HEK293T (cell line): ENCODE measurements around the gene LYRM2.

Source experiments
- CTCF ChIA-PET: fragments of 350-600 bp; formaldehyde crosslinking; extraction: SDS; loops from one replicate; lab custom pipeline; 2021; ENCODE audit warnings: antibody characterized with exemption, inconsistent platforms; lab: Yijun Ruan, JAX
- POLR2A ChIA-PET: fragments of 350-600 bp; formaldehyde crosslinking; extraction: SDS; loops from one replicate; lab custom pipeline; 2020; ENCODE audit warnings: antibody characterized with exemption, inconsistent platforms; lab: Yijun Ruan, JAX
- DNase-seq: peaks from one replicate; pipeline ENCODE4 v3.0.0; 2012; ENCODE audit warnings: mixed read lengths; ENCODE audit errors: extremely low spot score
- ARNT ChIP-seq: fragments of 450-650 bp; IDR thresholded peaks from 2 replicates; pipeline ENCODE4 v1.6.1; 2017; ENCODE audit warnings: mild to moderate bottlenecking
- BHLHE40 ChIP-seq: fragments of 450-650 bp; IDR thresholded peaks from 2 replicates; pipeline ENCODE4 v1.6.1; 2016; ENCODE audit warnings: mild to moderate bottlenecking, moderate library complexity, borderline replicate concordance
- CTBP1 ChIP-seq: fragments of 450-650 bp; IDR thresholded peaks from 2 replicates; pipeline ENCODE4 v1.6.1; 2016; ENCODE audit warnings: borderline replicate concordance
- ELF4 ChIP-seq: fragments of 450-650 bp; IDR thresholded peaks from 2 replicates; pipeline ENCODE4 v1.6.1; 2017; ENCODE audit warnings: antibody characterized with exemption
- FOXA1 ChIP-seq: fragments of 450-650 bp; IDR thresholded peaks from 2 replicates; pipeline ENCODE4 v1.6.1; 2016; ENCODE audit warnings: mild to moderate bottlenecking
- FOXK2 ChIP-seq: fragments of 450-650 bp; IDR thresholded peaks from 2 replicates; pipeline ENCODE4 v1.6.1; 2016; ENCODE audit warnings: mild to moderate bottlenecking
- FOXM1 ChIP-seq: fragments of 450-650 bp; IDR thresholded peaks from 2 replicates; pipeline ENCODE4 v1.6.1; 2017; ENCODE audit warnings: mild to moderate bottlenecking, borderline replicate concordance
- HDGF ChIP-seq: fragments of 450-650 bp; IDR thresholded peaks from 2 replicates; pipeline ENCODE4 v1.6.1; 2017; ENCODE audit warnings: antibody characterized with exemption, borderline replicate concordance
- L3MBTL2 ChIP-seq: fragments of 450-650 bp; conservative IDR thresholded peaks from 2 replicates; pipeline ENCODE4 v1.6.1; 2016; ENCODE audit warnings: mild to moderate bottlenecking
- LEF1 ChIP-seq: fragments of 450-650 bp; IDR thresholded peaks from 2 replicates; pipeline ENCODE4 v1.6.1; 2017; ENCODE audit warnings: mild to moderate bottlenecking, borderline replicate concordance
- NFRKB ChIP-seq: fragments of 450-650 bp; IDR thresholded peaks from 2 replicates; pipeline ENCODE4 v1.6.1; 2016; ENCODE audit warnings: mild to moderate bottlenecking, moderate library complexity
- SP1 ChIP-seq: fragments of 450-650 bp; IDR thresholded peaks from 2 replicates; pipeline ENCODE4 v1.6.1; 2017
- SUZ12 ChIP-seq: fragments of 450-650 bp; IDR thresholded peaks from 2 replicates; pipeline ENCODE4 v1.6.1; 2016; ENCODE audit warnings: mild to moderate bottlenecking
- TARDBP ChIP-seq: fragments of 450-650 bp; IDR thresholded peaks from 2 replicates; pipeline ENCODE4 v1.6.1; 2016
- ZNF384 ChIP-seq: fragments of 450-650 bp; IDR thresholded peaks from 2 replicates; pipeline ENCODE4 v1.6.1; 2016
- TF ChIP-seq, protein P1 (sequence below): fragments of 450-650 bp; IDR thresholded peaks from 2 replicates; pipeline ENCODE4 v1.6.1; 2016

The LYRM2 gene

DNA sequence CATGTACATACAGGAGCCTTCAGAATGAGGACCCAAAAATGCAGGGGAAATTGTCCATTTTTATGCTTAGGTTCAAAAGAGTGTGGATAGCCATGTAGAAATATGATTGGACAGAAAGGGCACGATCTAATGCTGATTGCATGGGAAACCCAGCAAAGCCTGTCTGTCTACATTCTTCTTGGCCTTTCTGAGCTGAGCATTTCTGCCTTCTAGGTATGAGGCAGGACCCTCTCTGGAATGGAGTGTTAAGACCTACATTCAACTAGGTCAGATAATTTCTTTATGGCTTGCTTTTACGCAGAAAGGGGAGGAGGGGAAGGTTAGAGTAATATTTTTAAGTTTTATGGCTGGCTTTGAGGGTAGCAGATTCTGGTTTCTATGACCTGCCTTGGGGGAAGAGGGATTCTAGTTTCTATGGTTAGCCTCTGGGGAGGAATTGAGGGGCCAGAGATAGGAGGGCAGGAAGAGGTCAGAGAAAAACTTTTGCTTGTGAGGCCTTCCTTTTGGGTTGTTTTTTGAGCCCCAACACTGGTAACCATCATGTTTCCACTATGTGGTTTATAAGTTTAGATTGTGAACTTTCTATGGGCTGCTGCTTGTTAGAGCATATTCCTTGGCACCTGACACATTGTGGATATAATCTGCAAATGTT lies 63.5 kb downstream of the LYRM2 start:
- CTCF ChIA-PET = no interaction called here
- no peak for DNase-seq
- POLR2A ChIA-PET = no interaction called here

GRCh38 chr6:89567630-89568390 lies 70.7 kb downstream of the LYRM2 start:
- CTCF ChIA-PET = no interaction called here
- DNase-seq = no peak
- TF ChIP-seq TARDBP (no peak), LEF1 (no peak), ELF4 (no peak), ZNF384 (no peak), FOXM1 (no peak), BHLHE40 (no peak), HDGF (no peak), CTBP1 (no peak), L3MBTL2 (no peak), ARNT (no peak), SP1 (no peak), FOXA1 (no peak), SUZ12 (no peak), FOXK2 (no peak), NFRKB (no peak)
- TF ChIP-seq, protein P1, sequence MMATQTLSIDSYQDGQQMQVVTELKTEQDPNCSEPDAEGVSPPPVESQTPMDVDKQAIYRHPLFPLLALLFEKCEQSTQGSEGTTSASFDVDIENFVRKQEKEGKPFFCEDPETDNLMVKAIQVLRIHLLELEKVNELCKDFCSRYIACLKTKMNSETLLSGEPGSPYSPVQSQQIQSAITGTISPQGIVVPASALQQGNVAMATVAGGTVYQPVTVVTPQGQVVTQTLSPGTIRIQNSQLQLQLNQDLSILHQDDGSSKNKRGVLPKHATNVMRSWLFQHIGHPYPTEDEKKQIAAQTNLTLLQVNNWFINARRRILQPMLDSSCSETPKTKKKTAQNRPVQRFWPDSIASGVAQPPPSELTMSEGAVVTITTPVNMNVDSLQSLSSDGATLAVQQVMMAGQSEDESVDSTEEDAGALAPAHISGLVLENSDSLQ = no peak
- POLR2A ChIA-PET = no interaction called here

More for the DNA sequence above, 63.5 kb downstream of the LYRM2 start:
- TF ChIP-seq L3MBTL2 = no peak
- TF ChIP-seq, protein P1 = 0 out of 2 replicates have a peak, but pooled peaks have one; percentile 16

- DNase-seq = no peak
- ChIA-PET POLR2A (no interaction called here), CTCF (no interaction called here)
- TF ChIP-seq ZNF384 (no peak), LEF1 (no peak), ELF4 (no peak), SP1 (no peak), HDGF (no peak), FOXA1 (no peak), BHLHE40 (no peak), ARNT (no peak), FOXK2 (no peak), SUZ12 (no peak), L3MBTL2 (no peak), TARDBP (no peak), CTBP1 (no peak), FOXM1 (no peak)
- TF ChIP-seq, protein P1 = no peak
Measured at GRCh38 chr6:89566930-89567629, 71.5 kb downstream of the LYRM2 start.

DNA sequence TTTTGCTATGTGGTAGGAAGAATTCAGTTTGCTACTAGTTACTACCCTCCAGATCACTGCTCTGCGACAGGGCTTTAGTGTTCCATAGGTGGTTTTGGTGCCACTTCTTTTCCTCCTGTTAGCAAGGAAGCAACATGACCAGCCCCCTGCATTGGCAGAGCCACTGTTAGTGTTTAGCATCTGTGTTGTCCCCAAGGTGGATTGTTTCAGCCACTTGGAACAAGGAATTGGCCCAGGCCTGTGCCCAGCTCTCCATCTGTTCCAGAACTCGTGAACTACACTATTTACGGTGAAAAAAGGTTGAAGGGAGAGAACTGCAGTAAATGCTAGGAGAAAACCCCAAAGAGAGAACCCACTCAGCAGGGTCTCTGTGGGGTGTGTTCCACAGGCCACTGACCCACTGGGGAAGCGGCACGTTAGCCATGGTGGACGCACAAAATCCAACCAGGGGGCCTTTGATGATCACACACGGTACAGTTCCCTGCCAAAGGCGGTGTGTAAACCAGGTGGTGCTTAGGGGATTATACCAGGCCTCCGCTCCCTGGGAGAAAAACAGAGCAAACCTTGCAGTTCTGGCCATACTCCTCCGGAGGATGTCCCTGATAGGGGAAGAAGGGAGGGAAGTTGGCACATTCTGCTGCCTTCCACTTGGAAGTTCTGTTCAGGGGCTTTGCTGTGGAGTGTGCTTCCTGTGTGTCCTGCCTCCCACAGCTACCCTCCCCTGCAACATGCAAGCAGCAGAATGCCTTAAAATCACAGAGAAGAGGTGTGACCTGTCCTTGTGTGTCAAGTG lies 72.3 kb downstream of the LYRM2 start:
- CTCF ChIA-PET = no interaction called here

GRCh38 chr6:89564752-89565427 lies 73.7 kb downstream of the LYRM2 start:
- ChIA-PET CTCF (no interaction called here), POLR2A (no interaction called here)
- TF ChIP-seq LEF1 (no peak), ARNT (no peak), BHLHE40 (no peak), SP1 (no peak), FOXA1 (no peak)
- TF ChIP-seq, protein P1 = no peak
- no peak for DNase-seq

More for the DNA sequence above, 72.3 kb downstream of the LYRM2 start:
- no peak for DNase-seq
- TF ChIP-seq ELF4 = no peak
- TF ChIP-seq BHLHE40 = no peak
- no peak for TF ChIP-seq SUZ12
- no peak for TF ChIP-seq ARNT
- no peak for TF ChIP-seq SP1
- no peak for TF ChIP-seq ZNF384
- no peak for TF ChIP-seq NFRKB
- no peak for TF ChIP-seq HDGF
- POLR2A ChIA-PET = no interaction called here
